Fibroblast of lung (primary cell): Measurements from ENCODE around the gene GTPBP3. TPM values are rescaled to one million over a fixed set of nuclear protein-coding genes. Genes with fewer than 3 reads are reported as not detected.

Experiments used
- DNase-seq, 2 donors: peaks; one replicate each; pipeline versions ENCODE4 v3.0.0 to v3.0.0-alpha.2; 2010; ENCODE audit warnings: low read depth in 2 of 2
- H2AFZ ChIP-seq: 2 replicates; pipeline ENCODE4 v1.5.1; 2012; ENCODE audit warnings: low read length, control low read depth, inconsistent platforms
- H3K27ac ChIP-seq: 2 replicates; pipeline ENCODE4 v1.5.1; 2011; ENCODE audit warnings: low read length, control low read depth; ENCODE audit not compliant: insufficient read depth
- H3K27me3 ChIP-seq: 2 replicates; pipeline ENCODE4 v1.5.1; 2011; ENCODE audit warnings: mild to moderate bottlenecking, low read length; ENCODE audit not compliant: control insufficient read depth, insufficient read depth
- H3K36me3 ChIP-seq: 2 replicates; pipeline ENCODE4 v1.5.1; 2011; ENCODE audit warnings: low read length; ENCODE audit not compliant: control insufficient read depth, insufficient read depth
- H3K4me1 ChIP-seq: 2 replicates; pipeline ENCODE4 v1.5.1; 2011; ENCODE audit warnings: low read length; ENCODE audit not compliant: control insufficient read depth, insufficient read depth; ENCODE audit errors: extremely low read depth
- H3K4me2 ChIP-seq: 2 replicates; pipeline ENCODE4 v1.5.1; 2011; ENCODE audit warnings: low read length, control low read depth; ENCODE audit not compliant: insufficient read depth; ENCODE audit errors: extremely low read depth
- H3K4me3 ChIP-seq, 4 experiments: fragments of 200-600 bp in 1 of 4; sonication (generic) in 1 of 4; replicated peaks in 1 of 4; 2 replicates each; pipeline ENCODE4 v1.5.1; 2011 to 2016; ENCODE audit warnings: low read length in 4 of 4, low read depth in 3 of 4, mild to moderate bottlenecking in 3 of 4, control low read depth in 2 of 4, inconsistent platforms in 1 of 4, mixed read lengths in 1 of 4; ENCODE audit not compliant: insufficient read depth in 1 of 4; ENCODE audit errors: control extremely low read depth in 1 of 4
- H3K79me2 ChIP-seq: 2 replicates; pipeline ENCODE4 v1.5.1; 2012; ENCODE audit warnings: mild to moderate bottlenecking, low read length, inconsistent platforms; ENCODE audit not compliant: control insufficient read depth, insufficient read depth
- H3K9ac ChIP-seq: 2 replicates; pipeline ENCODE4 v1.5.1; 2011; ENCODE audit warnings: mild to moderate bottlenecking, low read length, control low read depth; ENCODE audit not compliant: insufficient read depth
- H3K9me3 ChIP-seq: 2 replicates; pipeline ENCODE4 v1.5.1; 2012; ENCODE audit warnings: low read depth, low read length; ENCODE audit not compliant: control insufficient read depth, insufficient read depth
- H4K20me1 ChIP-seq: 2 replicates; pipeline ENCODE4 v1.5.1; 2011; ENCODE audit warnings: low read length; ENCODE audit not compliant: control insufficient read depth, insufficient read depth; ENCODE audit errors: extremely low read depth
- CTCF ChIP-seq, 2 donors: IDR thresholded peaks in 1 of 2; conservative IDR thresholded peaks in 1 of 2; 1 replicate in 1 of 2; 2 replicates in 1 of 2; pipeline ENCODE4 v1.5.1; 2011 to 2012; ENCODE audit warnings: low read length in 2 of 2, control low read depth in 1 of 2, inconsistent platforms in 1 of 2, low read depth in 1 of 2, mild to moderate bottlenecking in 1 of 2
- EZH2 ChIP-seq: IDR thresholded peaks from 2 replicates; pipeline ENCODE4 v1.5.1; 2012; ENCODE audit warnings: low read length, control low read depth, mild to moderate bottlenecking; ENCODE audit errors: missing control alignments
- polyA plus RNA-seq, 2 donors: library from polyadenylated mRNA; depleted of rRNA in 1 of 2; stranded (reverse) in 1 of 2; unstranded in 1 of 2; fragments of >200 nt; gene quantifications; 2 replicates each; pipeline ENCODE4 v1.2.1, GENCODE V29; 2011 to 2012; ENCODE audit warnings: missing spikeins in 1 of 2
- total RNA-seq: library from RNA; depleted of rRNA; stranded (reverse); fragments of >200 nt; gene quantifications from 2 replicates; pipeline ENCODE4 v1.2.1, GENCODE V29; 2014

The GTPBP3 gene
- total and polyA plus RNA-seq, 2 donors (not counting 1 experiment from before 2014, with no cell fraction given), result 3.7 to 11.1 TPM

- Histone ChIP-seq H3K36me3 (no peaks in the 10 kb centered on the region), H3K27ac (no peak overlapping the region), H3K4me3 (peak overlapping the region in 1 of 4 experiments; percentile 86), H3K79me2 (peaks cover 2% of the 10 kb centered on the region), H2AFZ (no peak overlapping the region), H4K20me1 (no peaks in the 10 kb centered on the region), H3K4me2 (no peak overlapping the region), H3K9me3 (no peaks in the 10 kb centered on the region), H3K4me1 (peaks cover 5% of the 10 kb centered on the region), H3K27me3 (no peaks in the 10 kb centered on the region), H3K9ac (no peak overlapping the region)
- TF ChIP-seq EZH2 (no peak), CTCF (conservative IDR thresholded peaks at IDR 0.05 in 1 of 2, IDR thresholded peaks at IDR 0.05 in 1 of 2; ENCODE audit: low read depth in 1 of 2, low read length in 2 of 2) (no peak)
- DNase-seq, result no peak
These were observed 32.8 kb upstream of the GTPBP3 start for GRCh38 chr19:17304386-17305215.

GRCh38 chr19:17305216-17305516, 32.2 kb upstream of the GTPBP3 start:
- no peaks in the 10 kb centered on the region for H3K9me3 ChIP-seq
- no peak overlapping the region for H3K4me2 ChIP-seq
- H3K36me3 ChIP-seq, result no peaks in the 10 kb centered on the region
- peaks cover 6% of the 10 kb centered on the region for H3K4me1 ChIP-seq
- no peak overlapping the region for H2AFZ ChIP-seq
- H3K27me3 ChIP-seq, result no peaks in the 10 kb centered on the region
- no peak overlapping the region for H3K9ac ChIP-seq
- TF ChIP-seq EZH2 (no peak), CTCF (conservative IDR thresholded peaks at IDR 0.05 in 1 of 2, IDR thresholded peaks at IDR 0.05 in 1 of 2; ENCODE audit: low read depth in 1 of 2, low read length in 2 of 2) (no peak)
- peaks cover 8% of the 10 kb centered on the region for H3K79me2 ChIP-seq
- peak overlapping the region in 2 of 4 experiments; percentile 31 to 86 for H3K4me3 ChIP-seq
- no peaks in the 10 kb centered on the region for H4K20me1 ChIP-seq
- H3K27ac ChIP-seq, result no peak overlapping the region
- DNase-seq, result no peak

GRCh38 chr19:17305517-17306284, 31.7 kb upstream of the GTPBP3 start, which contains the start of gene MRPL34:
MRPL34 (plus strand) TSS chr19:17305872; CDS start chr19:17305893, 21 bp downstream.
- Histone ChIP-seq H3K9me3 (no peaks in the 10 kb centered on the region), H4K20me1 (no peaks in the 10 kb centered on the region), H3K27me3 (no peaks in the 10 kb centered on the region), H3K4me3 (peak within 1 kb of the TSS; percentile 83 to 90 (median 84)), H3K79me2 (peaks cover 13% of the 10 kb centered on the region), H2AFZ (peak within 1 kb of the TSS; percentile 84), H3K27ac (peak within 1 kb of the TSS; percentile 62), H3K9ac (peak within 1 kb of the TSS; percentile 81), H3K36me3 (no peaks in the 10 kb centered on the region), H3K4me1 (peaks cover 10% of the 10 kb centered on the region), H3K4me2 (peak within 1 kb of the TSS; percentile 97)
- DNase-seq, result peak; percentile 97 to 99
- TF ChIP-seq CTCF (conservative IDR thresholded peaks at IDR 0.05 in 1 of 2, IDR thresholded peaks at IDR 0.05 in 1 of 2; ENCODE audit: low read depth in 1 of 2, low read length in 2 of 2), result peak; percentile 52 to 68
- no peak for TF ChIP-seq EZH2
